ENCODE data around the gene ABLIM1. TPM values are rescaled to one million over a fixed set of nuclear protein-coding genes. Genes with fewer than 3 reads are reported as not detected.

ABLIM1 gene
- total RNA-seq, 1 donor from 2014 or later = 35.8 TPM

DNA sequence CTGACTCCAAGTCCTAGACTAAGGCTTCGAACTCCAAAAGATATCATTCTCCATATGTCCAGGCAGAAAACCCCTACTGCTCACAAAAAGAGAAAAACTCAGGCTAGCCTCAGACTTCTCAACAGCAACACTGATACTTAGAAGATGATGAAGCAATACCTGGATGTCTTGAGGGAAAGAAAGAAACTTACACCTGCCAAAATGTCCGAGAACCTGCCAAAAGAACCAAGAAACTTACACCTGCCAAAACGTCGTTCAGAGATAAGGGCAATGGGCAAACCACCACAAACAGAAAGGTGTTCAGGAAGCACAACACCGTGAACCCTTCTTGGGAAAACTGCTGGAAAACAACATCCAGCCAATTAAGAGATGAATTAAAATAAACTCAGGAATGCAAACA is 15.3 kb downstream of the ABLIM1 start:
- Mint-ChIP-seq H3K9me3 (no peaks in the 10 kb centered on the region), H3K27ac (ENCODE audit: unreplicated experiment) (no peak overlapping the region), H3K4me1 (peaks cover 3% of the 10 kb centered on the region), H3K4me3 (no peak overlapping the region), H3K36me3 (ENCODE audit: low read depth) (no peaks in the 10 kb centered on the region), H3K27me3 (ENCODE audit: low read depth) (peaks cover 7% of the 10 kb centered on the region)
- DNase-seq (ENCODE audit: low read depth, low spot score) = no peak
- TF ChIP-seq, protein P1, sequence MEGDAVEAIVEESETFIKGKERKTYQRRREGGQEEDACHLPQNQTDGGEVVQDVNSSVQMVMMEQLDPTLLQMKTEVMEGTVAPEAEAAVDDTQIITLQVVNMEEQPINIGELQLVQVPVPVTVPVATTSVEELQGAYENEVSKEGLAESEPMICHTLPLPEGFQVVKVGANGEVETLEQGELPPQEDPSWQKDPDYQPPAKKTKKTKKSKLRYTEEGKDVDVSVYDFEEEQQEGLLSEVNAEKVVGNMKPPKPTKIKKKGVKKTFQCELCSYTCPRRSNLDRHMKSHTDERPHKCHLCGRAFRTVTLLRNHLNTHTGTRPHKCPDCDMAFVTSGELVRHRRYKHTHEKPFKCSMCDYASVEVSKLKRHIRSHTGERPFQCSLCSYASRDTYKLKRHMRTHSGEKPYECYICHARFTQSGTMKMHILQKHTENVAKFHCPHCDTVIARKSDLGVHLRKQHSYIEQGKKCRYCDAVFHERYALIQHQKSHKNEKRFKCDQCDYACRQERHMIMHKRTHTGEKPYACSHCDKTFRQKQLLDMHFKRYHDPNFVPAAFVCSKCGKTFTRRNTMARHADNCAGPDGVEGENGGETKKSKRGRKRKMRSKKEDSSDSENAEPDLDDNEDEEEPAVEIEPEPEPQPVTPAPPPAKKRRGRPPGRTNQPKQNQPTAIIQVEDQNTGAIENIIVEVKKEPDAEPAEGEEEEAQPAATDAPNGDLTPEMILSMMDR (conservative IDR thresholded peaks at IDR 0.05) = no peak

DNA sequence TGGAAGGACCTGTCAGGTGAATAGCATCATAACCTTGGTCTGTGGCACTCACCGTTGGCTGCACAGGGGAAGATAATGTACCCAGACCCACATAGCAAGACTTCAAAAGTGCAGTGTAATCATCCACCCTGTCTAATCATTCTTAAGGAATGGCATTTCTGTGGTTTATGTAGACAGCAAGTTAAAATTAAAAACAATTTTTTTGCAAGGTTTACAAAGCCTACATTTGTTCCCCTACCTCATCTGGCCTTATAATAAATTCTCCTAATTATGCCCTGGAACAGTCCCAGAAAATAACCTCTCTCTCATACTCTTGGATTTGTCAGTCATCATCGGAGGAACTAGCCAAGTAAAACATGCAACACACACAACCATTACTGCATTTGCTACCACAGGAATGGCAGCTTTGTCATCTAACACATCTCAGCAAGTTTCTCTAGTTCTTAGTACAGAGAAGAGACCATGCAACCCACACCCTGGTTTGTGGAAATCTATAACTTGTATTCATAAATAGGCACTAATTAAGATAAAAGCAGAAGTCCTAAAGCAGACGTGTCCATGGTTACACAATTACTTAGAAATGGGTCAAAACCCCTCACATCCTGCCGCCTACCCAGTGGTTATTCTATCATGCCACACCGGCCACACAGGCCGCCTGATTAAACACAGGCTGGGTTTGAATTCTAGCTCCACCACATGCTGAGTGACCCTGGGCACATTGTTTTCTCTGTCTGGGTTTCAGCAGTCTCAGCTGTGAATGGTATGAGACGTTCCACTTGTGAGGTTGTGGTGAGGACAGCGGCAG is 19.1 kb downstream of the ABLIM1 start:
- Mint-ChIP-seq H3K4me1 (peaks cover 12% of the 10 kb centered on the region), H3K27ac (ENCODE audit: unreplicated experiment) (no peak overlapping the region), H3K9me3 (no peaks in the 10 kb centered on the region), H3K36me3 (ENCODE audit: low read depth) (no peaks in the 10 kb centered on the region), H3K27me3 (ENCODE audit: low read depth) (peaks cover 21% of the 10 kb centered on the region), H3K4me3 (no peak overlapping the region)
- TF ChIP-seq, protein P1 (conservative IDR thresholded peaks at IDR 0.05) = no peak
- DNase-seq (ENCODE audit: low read depth, low spot score) = no peak

DNA sequence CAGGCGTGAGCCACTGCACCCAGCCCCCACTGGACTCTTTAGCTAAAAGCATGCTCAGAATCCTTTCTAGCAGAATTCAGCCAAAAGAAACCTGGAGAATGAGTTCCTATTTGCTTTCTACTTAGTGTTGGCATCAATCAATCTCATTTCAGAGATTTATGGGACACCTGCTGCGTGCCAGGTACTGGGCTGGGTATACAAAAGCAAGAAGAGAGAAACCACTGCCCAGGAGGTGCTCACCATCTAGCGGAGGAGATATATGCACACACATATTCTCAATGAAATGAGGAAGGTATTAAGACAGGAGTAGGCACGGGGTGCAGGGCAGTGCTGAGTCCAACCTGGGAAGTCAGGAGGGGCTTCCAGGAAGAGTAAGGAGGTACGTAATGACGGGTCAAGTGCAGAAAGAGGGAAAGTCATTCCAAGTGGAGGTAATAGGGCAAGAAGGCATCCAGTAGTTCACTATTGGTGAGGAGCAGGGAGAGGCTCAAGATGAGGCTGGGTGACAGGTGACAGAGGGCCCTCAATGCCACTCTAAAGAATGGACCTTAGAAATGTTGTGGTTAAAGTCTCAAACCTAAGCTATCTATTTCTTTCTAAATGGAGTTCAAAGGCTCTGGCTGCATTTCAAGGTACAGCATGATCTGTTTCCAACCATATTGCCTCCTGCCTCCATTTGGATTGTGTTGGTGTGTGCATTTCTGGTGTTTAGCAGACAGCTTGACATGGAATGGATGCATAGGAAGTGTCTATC is 22.1 kb downstream of the ABLIM1 start:
- H3K27ac Mint-ChIP-seq (ENCODE audit: unreplicated experiment) = no peak overlapping the region

DNA sequence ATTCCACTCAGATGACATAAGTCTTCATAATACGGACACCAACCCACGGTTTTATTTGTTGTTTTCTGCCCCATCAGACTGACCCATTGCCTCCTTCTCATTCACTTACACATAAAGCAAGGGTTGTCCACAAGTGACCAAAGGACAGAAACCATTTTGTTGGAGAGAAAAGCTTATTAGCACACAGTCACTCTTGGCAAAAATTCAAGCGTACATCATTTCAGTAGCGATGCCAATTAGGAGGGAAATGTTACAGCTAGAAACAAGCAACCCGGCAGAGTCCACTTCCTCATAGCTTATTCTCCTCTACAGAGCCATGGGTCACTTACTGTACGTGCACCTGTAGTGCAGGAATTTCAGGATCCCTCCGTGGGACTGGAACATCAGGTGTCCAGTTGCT is 23.0 kb downstream of the ABLIM1 start:
- H3K4me1 Mint-ChIP-seq = peaks cover 44% of the 10 kb centered on the region
- H3K4me3 Mint-ChIP-seq = no peak overlapping the region
- TF ChIP-seq, protein P1 (conservative IDR thresholded peaks at IDR 0.05) = no peak
- H3K27me3 Mint-ChIP-seq (ENCODE audit: low read depth) = peaks cover 54% of the 10 kb centered on the region
- H3K27ac Mint-ChIP-seq (ENCODE audit: unreplicated experiment) = no peak overlapping the region
- no peaks in the 10 kb centered on the region for H3K9me3 Mint-ChIP-seq
- DNase-seq (ENCODE audit: low read depth, low spot score) = no peak
- no peaks in the 10 kb centered on the region for H3K36me3 Mint-ChIP-seq (ENCODE audit: low read depth)

More for the DNA sequence above, 22.1 kb downstream of the ABLIM1 start:
- no peak overlapping the region for H3K4me3 Mint-ChIP-seq
- H3K36me3 Mint-ChIP-seq (ENCODE audit: low read depth) = no peaks in the 10 kb centered on the region
- H3K27me3 Mint-ChIP-seq (ENCODE audit: low read depth) = peaks cover 45% of the 10 kb centered on the region
- no peak for DNase-seq (ENCODE audit: low read depth, low spot score)
- H3K4me1 Mint-ChIP-seq = peaks cover 39% of the 10 kb centered on the region
- TF ChIP-seq, protein P1 (conservative IDR thresholded peaks at IDR 0.05) = no peak
- H3K9me3 Mint-ChIP-seq = no peaks in the 10 kb centered on the region

DNA sequence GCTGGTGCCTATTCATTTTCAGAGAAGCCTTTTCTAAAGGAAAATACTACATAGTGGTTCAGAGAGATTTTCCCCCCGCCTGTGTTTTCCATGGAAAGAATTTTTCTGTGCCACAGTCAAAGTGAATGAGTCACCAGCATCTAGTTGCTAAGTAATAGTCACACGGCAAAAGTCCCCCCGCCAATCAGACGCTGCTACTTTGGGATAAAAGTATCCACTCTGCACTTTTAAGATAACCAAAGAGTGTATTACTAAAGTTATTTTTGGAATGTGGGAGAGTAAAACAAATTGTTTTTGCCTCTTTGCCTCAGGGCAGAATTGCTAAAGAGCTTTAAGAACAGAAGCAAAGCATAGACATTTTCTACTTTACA is 23.5 kb downstream of the ABLIM1 start:
- no peak for DNase-seq (ENCODE audit: low read depth, low spot score)
- peaks cover 59% of the 10 kb centered on the region for H3K27me3 Mint-ChIP-seq (ENCODE audit: low read depth)
- no peak overlapping the region for H3K4me3 Mint-ChIP-seq
- no peaks in the 10 kb centered on the region for H3K36me3 Mint-ChIP-seq (ENCODE audit: low read depth)
- H3K9me3 Mint-ChIP-seq = no peaks in the 10 kb centered on the region
- H3K27ac Mint-ChIP-seq (ENCODE audit: unreplicated experiment) = no peak overlapping the region
- TF ChIP-seq, protein P1 (conservative IDR thresholded peaks at IDR 0.05) = no peak
- peaks cover 43% of the 10 kb centered on the region for H3K4me1 Mint-ChIP-seq
